ENCODE data around the gene TRIO. TPM values are rescaled to one million over a fixed set of nuclear protein-coding genes. Genes with fewer than 3 reads are reported as not detected.

The TRIO gene
- polyA plus RNA-seq, 3 donors, result 1.7 to 45.8 (median 2.1) TPM

GRCh38 chr5:14440582-14441431, 297.7 kb downstream of the TRIO start:
- Histone ChIP-seq H3K4me3 (replicated peaks in 1 of 3; ENCODE audit: low read depth in 2 of 3, low read length in 3 of 3) (no peak overlapping the region), H4K20me1 (ENCODE audit: insufficient read depth, low read length) (peaks cover 12% of the 10 kb centered on the region), H3K27me3 (ENCODE audit: control insufficient read depth in 2 of 2, insufficient read depth in 2 of 2, low read length in 2 of 2) (no peaks in the 10 kb centered on the region), H3K9ac (ENCODE audit: insufficient read depth, low read length, poor library complexity, severe bottlenecking) (no peak overlapping the region), H3K27ac (ENCODE audit: low read depth in 1 of 2, low read length in 2 of 2) (no peak overlapping the region), H3K9me3 (replicated peaks in 1 of 2; ENCODE audit: control insufficient read depth in 1 of 2, insufficient read depth in 1 of 2, low read length in 2 of 2) (no peaks in the 10 kb centered on the region), H3K4me2 (replicated peaks; ENCODE audit: extremely low read depth, low read length, poor library complexity, severe bottlenecking) (no peak overlapping the region), H3K4me1 (ENCODE audit: control insufficient read depth in 1 of 2, insufficient read depth in 2 of 2, low read length in 2 of 2) (peaks cover 4 to 7% of the 10 kb centered on the region in 2 donors), H2AFZ (ENCODE audit: insufficient read depth, low read depth, low read length, poor library complexity, severe bottlenecking) (no peak overlapping the region), H3K79me2 (ENCODE audit: insufficient read depth, low read length) (no peaks in the 10 kb centered on the region), H3K36me3 (replicated peaks in 1 of 2; ENCODE audit: control insufficient read depth in 1 of 2, insufficient read depth in 2 of 2, low read length in 2 of 2) (peaks cover 21 to 61% of the 10 kb centered on the region in 2 donors)
- Mint-ChIP-seq H3K36me3 (peaks cover 46 to 48% of the 10 kb centered on the region in 2 donors), H3K9me3 (peaks cover 0 to 7% (median under 1%) of the 10 kb centered on the region in 7 donors), H3K27me3 (ENCODE audit: low read depth in 3 of 3) (peaks cover 0 to 2% (median 2%) of the 10 kb centered on the region in 3 donors), H3K4me1 (peaks cover 19% of the 10 kb centered on the region), H3K27ac (peak overlapping the region in 1 of 7 donors; percentile 36), H3K4me3 (no peak overlapping the region)
- DNase-seq, result no peak
- intact Hi-C loops (cut with micrococcal nuclease), result no loop called here
- 94% methylated on average over 36 of the region's 40 CpGs for WGBS (ENCODE audit: insufficient coverage)
- no peak for TF ChIP-seq CTCF (IDR thresholded peaks at IDR 0.05)

DNA sequence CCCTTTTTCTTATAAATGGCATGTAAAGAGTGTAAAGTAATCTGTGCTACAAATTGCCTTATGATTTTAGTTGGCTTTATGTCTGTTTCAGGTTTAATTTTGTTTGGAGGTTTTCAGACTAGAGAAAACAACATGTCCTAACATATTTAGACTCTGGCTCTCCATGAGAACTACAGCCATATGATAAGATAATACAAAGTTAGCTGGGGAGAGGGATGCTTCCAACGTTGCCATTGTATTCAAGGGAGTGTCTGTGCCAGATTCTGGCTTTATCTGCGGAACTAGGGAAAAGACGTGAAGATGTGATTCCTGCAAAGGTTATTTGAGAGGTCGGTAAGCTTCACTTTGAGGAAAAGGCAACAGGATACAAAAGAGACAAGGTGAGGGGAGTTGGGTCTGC, 298.5 kb downstream of the TRIO start:
- peaks cover 0 to 2% (median 2%) of the 10 kb centered on the region in 3 donors for H3K27me3 Mint-ChIP-seq (ENCODE audit: low read depth in 3 of 3)

More for the DNA sequence above, 298.5 kb downstream of the TRIO start:
- Histone ChIP-seq H3K36me3 (replicated peaks in 1 of 2; ENCODE audit: control insufficient read depth in 1 of 2, insufficient read depth in 2 of 2, low read length in 2 of 2) (peaks cover 19 to 57% of the 10 kb centered on the region in 2 donors), H3K27me3 (ENCODE audit: control insufficient read depth in 2 of 2, insufficient read depth in 2 of 2, low read length in 2 of 2) (no peaks in the 10 kb centered on the region), H4K20me1 (ENCODE audit: insufficient read depth, low read length) (peaks cover 19% of the 10 kb centered on the region), H3K79me2 (ENCODE audit: insufficient read depth, low read length) (no peaks in the 10 kb centered on the region), H2AFZ (ENCODE audit: insufficient read depth, low read depth, low read length, poor library complexity, severe bottlenecking) (no peak overlapping the region), H3K4me2 (replicated peaks; ENCODE audit: extremely low read depth, low read length, poor library complexity, severe bottlenecking) (no peak overlapping the region), H3K9ac (ENCODE audit: insufficient read depth, low read length, poor library complexity, severe bottlenecking) (no peak overlapping the region), H3K27ac (ENCODE audit: low read depth in 1 of 2, low read length in 2 of 2) (no peak overlapping the region), H3K4me3 (replicated peaks in 1 of 3; ENCODE audit: low read depth in 2 of 3, low read length in 3 of 3) (no peak overlapping the region), H3K4me1 (ENCODE audit: control insufficient read depth in 1 of 2, insufficient read depth in 2 of 2, low read length in 2 of 2) (peaks cover 4 to 15% of the 10 kb centered on the region in 2 donors), H3K9me3 (replicated peaks in 1 of 2; ENCODE audit: control insufficient read depth in 1 of 2, insufficient read depth in 1 of 2, low read length in 2 of 2) (no peaks in the 10 kb centered on the region)
- H3K9me3 Mint-ChIP-seq, result peaks cover 0 to 2% (median 0%) of the 10 kb centered on the region in 7 donors
- 100% methylated on average over 4 of the region's 4 CpGs for WGBS (ENCODE audit: insufficient coverage)
- no peak overlapping the region for H3K4me3 Mint-ChIP-seq
- peaks cover 25% of the 10 kb centered on the region for H3K4me1 Mint-ChIP-seq
- no peak for DNase-seq
- TF ChIP-seq CTCF (IDR thresholded peaks at IDR 0.05), result no peak
- peaks cover 37 to 42% of the 10 kb centered on the region in 2 donors for H3K36me3 Mint-ChIP-seq
- H3K27ac Mint-ChIP-seq, result no peak overlapping the region
- intact Hi-C loops (cut with micrococcal nuclease), result no loop called here

Measured in CD14-positive monocyte (primary cell).